Mammary epithelial cell (primary cell): ENCODE data around the gene EFEMP2.

ENCODE experiments used
- CTCF ChIP-seq, 2 donors: IDR thresholded peaks in 1 of 2; conservative IDR thresholded peaks in 1 of 2; 2 replicates each; pipeline ENCODE4 v1.5.1; 2011 to 2012; ENCODE audit warnings: inconsistent platforms in 2 of 2, low read length in 2 of 2, mild to moderate bottlenecking in 2 of 2, control low read depth in 1 of 2, low read depth in 1 of 2; ENCODE audit not compliant: insufficient read depth in 1 of 2; ENCODE audit errors: extremely low read depth in 1 of 2
- EZH2 ChIP-seq: IDR thresholded peaks from 2 replicates; pipeline ENCODE4 v1.6.1; 2012; ENCODE audit warnings: low read length, inconsistent platforms, borderline replicate concordance

DNA sequence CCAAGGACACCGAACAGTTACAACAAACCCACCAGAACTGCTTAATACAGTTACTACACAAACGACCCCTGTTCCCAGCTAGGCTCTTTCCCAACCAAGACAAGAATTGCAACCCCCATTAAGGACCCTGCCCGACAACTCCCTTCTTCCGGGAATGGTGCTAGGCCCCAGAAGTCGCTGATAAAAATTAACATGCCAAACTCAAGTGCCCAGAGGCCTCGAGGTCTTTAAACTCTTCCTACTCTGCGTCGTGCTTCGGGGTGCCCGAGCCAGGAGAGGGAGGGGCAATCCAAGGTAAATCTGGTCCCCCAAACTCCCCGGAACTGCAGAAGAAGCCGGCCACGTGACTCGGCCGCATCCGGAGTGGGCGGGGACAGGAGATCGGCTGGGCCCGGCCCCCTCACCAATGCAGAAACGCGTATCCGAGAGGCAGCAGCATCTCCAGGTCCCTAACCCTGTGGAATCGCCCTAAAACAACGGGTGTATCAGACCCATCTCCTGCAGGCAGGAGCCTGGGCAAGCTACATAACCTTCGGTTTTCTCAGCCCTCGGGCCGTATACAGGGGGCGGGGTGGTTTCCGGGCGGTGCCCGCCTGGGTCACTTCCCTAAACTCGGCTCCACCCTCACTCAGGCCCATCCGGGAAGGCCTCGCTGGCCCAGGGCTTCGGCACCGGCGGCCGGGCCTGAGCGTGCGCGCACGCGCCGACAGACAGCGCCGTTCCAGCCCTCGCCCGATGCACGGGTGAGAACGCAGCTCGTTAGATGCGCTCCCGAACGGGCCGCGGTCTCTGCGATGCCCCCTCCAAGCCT is 15.7 kb downstream of the EFEMP2 start:
- TF ChIP-seq CTCF (conservative IDR thresholded peaks at IDR 0.05 in 1 of 2, IDR thresholded peaks at IDR 0.05 in 1 of 2; ENCODE audit: extremely low read depth in 1 of 2, insufficient read depth in 1 of 2, low read depth in 1 of 2, low read length in 2 of 2) (no peak), EZH2 (no peak)
